DMS53 treated with DMSO at 0.1 percent for 48 hours (cell line): ENCODE results near the gene ANO6.

Experiments
- DNase-seq: peaks from one replicate; lab custom pipeline; 2025; ENCODE audit not compliant: unreplicated experiment; lab: John Stamatoyannopoulos, UW

ANO6 gene

DNA sequence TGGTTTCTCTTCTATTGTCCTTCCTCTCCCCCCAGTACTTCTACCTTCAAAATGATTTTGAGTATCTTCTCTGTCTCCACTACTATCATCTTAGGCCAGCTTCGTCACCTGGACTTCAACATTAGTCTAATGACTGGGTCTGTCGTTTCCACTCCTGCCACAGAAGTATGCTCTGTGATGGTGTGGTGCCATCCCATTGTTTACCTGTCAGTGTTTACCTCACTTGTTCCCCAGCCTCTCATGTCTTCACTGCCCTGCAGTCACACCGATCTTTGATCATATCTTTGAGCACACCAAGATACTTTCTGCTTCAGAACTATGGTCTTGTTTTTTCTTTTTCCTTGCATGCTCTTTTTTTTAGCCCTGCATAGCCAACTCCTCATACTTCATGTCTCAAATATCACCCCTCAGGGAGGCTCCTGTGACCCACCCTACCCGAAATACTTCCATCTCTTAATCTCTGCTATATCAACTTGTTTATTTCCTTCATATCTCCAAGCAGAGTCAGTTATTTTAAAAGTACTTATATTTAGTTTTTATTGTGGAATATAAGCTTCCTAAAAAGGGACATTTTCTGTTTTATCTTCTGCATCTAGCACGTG is 60.4 kb downstream of the ANO6 start:
- DNase-seq, result no peak

DNA sequence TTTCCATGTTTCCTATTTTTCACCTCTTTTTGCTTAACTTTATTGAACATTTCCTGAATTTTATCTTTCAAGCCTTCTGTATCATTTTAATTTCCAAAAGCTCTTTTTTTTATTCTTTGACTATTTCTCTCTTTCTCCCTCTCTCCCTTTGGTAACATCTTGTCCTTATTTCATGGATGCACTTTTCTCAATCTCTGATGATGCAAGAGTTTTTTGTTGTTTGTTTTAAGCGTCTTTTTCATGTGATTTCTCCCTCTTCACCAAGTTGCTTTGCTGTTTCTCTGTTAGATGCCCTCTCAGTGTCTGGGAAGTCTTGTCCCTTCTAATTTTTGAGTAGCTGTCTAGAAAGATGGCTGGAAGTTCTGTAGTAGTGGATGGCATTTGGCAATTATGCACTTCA is 62.6 kb downstream of the ANO6 start:
- no peak for DNase-seq

DNA sequence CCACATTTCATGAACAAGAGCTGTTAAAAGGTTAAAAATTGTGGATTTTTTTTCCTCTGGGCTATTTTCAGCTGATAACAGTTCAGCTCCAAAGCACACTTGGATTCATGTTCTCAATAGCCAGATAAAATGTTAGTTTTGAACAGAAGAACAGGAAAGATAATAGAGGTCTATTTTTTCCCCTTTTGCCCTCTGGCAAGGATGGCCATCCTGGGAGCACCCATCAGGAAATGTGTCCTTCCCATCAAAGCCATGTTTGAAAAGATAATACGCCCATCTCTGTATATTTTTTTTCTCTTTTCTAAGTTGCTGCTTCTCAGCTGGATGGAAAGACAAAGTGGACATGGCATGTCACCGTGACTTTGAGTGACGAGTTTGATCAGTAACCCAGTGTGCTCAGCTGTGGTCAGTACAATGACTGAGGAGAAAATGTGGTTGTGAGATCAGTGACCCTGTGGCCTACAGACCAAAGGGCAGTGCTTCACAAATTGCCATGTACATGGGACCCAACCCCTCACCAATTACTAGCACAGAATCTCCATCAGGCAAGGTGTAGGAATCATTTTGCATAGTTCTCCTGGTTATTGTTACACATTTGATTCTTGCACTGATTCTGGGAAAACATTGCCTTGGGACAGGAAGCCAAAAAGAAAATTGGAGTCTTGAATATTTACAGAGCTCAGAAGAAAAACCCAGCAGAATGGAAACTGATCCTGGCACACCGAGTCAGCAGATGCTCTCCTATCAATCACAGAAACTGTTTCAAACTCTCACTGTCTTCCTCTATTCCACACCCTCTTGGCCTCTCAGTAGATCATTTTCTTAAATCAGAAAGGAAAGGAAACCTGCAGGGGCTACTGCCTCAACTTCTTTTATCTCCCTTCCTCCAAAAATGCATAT is 64.3 kb downstream of the ANO6 start:
- DNase-seq, result no peak

DNA sequence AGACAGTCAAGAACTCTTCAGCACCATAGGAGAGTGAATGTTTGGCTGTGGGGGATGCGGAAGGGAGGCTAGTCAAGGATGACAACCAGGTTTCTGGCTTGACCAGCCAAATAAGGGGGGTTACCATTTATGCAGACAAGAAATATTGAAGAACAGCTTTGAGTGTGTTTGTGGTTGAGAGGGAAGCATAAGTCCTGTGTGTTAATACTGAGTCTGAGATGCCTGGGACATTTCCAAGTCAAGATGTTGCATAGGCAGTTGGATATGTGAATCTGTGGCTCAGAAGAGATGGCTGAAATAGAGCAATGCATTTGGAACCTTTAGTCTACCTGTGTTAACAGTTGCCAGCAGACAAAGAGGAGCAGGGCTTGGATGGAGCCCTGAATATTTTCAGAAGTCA is 66.1 kb downstream of the ANO6 start:
- DNase-seq, result no peak

DNA sequence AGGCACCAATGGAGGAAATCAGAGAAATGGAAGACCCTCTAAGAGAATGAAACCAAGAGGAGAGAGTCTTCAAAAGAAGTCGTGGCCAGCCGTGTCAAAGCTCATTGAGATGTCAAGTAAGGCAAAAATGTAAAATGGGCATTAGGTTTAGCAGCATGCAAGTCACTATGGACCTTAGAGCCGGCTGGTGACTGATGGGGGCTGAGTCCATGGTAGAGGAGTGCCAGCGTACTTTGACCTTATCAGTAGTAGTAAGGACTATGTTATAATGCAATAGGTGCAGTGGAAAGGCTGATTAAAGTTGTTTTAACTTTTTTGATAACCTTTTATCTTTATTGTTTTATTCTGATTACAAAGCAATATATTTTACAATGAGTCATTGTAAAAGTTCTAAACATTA is 66.5 kb downstream of the ANO6 start:
- DNase-seq, result no peak

DNA sequence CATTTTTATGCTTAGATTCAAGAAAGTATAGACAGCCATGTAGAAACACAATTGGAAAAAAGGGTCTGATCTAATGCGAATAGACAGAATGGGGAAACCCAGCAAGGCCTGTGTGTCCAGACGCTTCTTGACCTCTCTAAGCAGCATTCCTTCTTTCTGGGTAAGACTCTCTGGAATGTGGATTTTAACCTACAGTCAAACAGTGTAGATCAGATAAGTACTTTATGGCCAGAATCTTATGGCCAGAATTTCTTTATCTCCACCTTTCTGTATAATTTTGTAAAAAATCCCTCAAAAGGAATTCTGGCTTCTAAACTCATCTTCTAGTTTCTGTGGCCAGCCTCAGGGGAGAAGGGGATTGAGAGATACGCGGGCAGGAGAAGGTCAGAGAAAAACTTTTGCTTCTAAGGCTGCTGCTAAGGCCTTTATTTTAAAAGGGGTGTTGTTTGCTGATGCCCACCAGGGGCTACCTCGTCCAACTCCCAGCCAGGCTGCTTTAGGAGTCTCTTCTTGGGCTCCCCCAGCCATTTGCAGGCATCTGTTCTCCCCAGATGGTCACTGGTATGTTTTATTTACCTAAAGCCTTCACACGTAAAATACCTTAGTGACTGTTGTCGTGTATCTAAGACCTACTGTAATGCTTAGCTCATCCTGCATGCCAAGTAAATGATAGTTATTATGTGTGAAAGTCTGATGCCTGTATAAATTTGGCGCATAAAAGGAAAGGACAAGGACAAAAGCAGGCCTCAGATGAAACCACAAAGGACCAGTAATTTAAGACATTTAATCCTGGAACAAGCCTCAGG is 68.4 kb downstream of the ANO6 start:
- no peak for DNase-seq

DNA sequence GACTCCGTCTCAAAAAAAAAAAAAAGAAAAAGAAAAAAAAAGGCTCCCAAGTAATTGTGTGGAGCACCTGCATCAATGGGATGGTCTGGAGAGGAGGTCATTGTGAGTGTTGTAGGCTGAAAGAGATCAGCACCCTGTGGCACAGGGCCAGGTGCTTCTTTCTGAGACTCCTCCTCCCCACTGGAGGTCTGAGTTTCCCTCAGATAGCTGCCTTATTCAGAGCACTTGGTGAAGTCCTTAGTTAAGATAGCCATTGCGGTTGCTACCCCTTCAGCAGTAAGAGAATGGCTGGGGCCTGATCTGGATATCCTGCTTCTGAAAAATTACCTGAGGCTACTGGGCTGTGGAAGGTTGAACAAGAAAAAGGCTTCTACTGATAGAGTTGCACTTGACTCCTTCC is 69.8 kb downstream of the ANO6 start:
- no peak for DNase-seq

DNA sequence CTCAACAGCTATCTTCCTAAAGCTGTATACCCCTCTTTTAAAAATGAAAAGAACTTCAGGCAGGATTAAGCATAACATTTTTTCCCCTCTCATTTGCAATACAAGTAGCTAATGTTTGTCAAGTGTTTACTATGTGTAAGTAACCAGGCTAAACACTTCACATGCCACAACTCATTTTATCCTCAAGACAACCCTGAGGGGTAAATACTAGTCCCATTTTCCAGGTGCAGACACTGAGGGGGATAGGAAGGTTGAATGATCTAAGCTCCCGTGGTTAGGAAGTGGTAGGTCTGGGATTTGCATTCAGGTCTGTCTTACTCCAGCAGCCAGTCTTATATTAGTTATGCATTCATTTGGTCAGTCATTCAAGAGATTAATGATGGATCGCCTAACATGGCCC is 70.7 kb downstream of the ANO6 start:
- no peak for DNase-seq

DNA sequence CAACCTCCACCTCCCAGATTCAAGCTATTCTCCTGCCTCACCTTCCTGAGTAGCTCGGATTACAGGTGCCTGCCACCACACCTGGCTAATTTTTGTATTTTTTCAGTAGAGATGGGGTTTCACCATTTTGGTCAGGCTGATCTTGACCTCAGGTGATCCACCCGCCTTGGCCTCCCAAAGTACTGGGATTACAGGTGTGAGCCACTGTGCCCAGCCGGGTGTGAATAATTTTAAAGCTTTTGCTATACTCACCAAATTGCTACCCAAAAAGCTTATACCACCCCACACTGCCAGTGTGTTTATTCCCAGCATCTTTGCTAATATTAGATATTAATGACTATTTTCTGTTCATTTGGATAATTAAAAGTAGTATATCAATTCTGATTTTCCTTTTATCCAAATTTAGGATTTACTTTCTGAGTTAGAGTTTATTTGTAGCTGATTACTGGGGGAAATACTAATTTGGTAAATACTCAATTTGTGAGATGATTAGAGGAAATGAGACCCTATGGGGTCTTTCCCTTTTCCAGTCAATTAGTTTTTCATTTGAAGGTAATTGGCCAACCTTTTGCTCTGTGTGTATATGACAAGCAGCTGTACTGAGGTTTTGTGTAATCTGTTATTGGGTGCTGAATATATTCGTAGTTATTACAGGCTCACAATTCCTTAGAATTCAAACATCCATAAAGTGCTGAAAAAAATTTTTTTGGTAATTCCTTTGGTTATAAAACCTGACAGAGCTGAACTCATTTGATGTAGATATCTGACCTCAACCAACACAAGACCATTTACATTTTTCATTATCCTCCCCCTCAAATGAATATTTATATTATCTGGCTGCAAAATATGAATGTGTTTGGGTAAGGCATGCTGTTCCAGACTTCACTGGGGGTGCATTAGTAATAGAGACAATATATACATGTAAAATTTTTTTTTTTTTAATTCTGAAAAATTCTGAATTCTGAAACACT is 73.6 kb downstream of the ANO6 start:
- DNase-seq, result no peak

DNA sequence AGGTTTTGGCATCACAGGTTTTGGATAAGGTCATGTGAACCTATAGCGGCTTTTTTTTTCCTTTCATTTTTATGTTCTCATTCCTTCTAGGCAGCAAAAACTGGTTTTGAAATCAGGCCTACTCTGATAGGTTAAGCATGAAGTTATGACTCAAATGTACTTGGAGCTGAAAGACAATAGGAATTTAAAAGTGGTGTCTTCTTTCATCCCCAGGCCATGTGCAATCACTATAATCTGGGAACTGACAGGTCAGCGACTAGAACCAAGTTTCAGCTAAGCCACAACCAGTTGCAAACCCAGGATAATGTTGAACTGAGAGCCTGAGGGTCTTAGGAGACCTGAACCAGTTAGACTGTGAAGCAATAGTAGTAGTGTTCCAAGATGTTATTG is 74.3 kb downstream of the ANO6 start:
- DNase-seq, result no peak

DNA sequence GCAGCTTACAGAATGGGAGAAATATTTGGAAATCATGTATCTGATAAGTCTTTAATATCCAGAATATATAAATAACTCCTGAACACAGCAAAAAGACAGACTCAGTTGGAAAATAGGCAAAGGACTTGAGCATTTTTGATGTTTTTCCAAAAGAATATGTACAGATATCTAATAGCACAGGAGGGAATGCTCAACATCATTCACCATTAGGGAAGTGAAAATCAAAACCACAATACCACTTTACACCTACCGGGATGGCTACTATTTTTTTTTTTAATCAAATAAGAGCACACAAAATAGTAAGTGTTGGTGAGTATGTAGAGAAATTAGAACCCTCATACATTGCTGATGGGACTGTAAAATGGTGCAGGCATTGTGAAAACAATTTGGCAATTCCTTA is 75.6 kb downstream of the ANO6 start:
- DNase-seq, result no peak

DNA sequence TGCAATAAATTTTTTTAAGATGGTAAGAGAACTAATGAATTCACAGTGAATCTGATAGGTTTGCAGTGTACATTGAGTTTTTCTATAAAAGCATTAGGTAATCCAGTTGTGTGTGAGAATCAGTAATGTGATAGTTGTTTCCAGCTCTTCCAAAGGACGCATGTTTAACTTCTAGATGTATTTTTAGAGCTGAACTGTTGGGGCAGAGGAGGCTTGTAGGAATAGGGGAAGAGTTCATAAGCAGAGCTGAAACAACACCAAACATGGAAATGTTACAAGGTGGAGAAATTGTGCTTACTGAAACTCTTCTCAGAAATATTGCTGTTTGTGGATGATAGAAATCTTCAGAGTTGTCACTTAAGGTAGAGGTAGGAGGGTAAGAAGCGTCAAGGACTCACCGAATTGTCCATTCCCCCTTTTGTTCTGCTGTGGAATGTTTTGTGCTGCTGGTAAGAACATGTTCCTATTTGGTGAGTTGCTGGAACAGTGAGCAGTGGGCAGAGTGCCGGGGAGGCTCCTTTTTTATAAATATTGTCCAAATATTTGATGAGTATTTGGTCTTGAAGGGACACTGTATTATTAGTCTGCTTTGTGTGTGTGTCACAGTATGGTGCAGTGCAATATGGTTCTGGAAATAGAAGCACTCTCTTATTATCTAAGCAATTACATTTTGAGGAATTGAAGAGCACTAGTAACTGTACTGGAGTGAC is 76.7 kb downstream of the ANO6 start:
- DNase-seq, result no peak

DNA sequence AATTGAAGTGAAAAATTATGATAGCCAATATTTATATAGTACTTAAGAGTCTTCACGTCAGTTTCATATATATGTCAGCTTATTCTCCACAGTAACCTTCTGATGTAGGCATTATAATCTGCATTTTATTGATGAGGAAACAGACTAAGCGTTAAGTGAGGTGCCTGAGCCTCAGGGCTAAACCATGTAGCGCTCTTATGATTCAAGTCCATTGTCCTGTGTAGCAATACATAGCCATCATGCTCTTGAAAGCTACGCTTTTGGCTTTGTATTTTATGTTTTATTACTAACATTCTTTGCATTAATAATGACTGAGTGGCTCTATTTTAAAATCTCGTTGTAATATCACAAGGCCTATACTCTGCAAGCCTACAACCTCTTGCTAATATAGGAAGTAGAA is 79.0 kb downstream of the ANO6 start:
- DNase-seq, result no peak

DNA sequence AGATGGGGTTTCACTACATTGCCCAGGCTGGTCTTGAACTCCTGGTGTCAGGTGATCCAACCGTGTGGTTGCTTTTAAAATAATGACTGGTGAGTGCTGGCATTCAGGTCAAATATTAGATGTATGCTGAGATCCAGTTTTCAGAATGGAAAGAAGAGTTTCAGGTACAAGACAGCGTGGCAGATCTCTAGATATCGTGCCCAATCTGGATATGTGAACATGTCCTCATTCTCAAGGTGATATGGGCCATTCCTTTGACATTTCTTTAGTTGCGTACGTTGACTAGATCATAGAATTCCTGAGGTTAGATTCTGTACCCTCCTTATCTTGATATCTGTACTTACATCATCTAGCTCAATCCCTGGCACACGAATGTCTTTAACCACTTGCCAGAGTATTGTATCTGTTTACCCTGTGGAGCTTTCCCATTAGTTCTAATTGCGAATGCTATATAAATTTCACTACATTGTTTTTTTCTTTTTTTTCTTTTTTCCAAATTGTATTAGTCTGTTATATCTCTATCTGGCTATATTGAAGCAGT is 80.2 kb downstream of the ANO6 start:
- DNase-seq, result no peak

DNA sequence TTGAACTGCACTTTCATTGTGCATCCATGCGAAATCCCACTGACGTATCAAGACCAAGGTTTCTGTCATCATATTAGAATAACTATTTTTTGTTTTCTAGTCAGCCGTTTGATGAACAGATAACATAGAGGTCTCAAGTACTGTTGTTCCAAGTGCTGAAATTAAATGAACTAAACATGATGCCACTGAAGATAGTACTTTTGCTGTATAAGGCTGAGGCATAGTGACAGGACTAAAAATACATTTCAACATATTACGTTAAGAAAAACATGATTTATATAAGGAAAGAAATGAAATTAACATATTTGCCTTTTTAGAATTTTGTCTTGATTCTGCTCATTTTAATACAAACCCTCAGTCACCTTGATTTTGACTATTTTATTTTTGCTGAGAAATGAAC is 82.2 kb downstream of the ANO6 start:
- DNase-seq, result no peak

DNA sequence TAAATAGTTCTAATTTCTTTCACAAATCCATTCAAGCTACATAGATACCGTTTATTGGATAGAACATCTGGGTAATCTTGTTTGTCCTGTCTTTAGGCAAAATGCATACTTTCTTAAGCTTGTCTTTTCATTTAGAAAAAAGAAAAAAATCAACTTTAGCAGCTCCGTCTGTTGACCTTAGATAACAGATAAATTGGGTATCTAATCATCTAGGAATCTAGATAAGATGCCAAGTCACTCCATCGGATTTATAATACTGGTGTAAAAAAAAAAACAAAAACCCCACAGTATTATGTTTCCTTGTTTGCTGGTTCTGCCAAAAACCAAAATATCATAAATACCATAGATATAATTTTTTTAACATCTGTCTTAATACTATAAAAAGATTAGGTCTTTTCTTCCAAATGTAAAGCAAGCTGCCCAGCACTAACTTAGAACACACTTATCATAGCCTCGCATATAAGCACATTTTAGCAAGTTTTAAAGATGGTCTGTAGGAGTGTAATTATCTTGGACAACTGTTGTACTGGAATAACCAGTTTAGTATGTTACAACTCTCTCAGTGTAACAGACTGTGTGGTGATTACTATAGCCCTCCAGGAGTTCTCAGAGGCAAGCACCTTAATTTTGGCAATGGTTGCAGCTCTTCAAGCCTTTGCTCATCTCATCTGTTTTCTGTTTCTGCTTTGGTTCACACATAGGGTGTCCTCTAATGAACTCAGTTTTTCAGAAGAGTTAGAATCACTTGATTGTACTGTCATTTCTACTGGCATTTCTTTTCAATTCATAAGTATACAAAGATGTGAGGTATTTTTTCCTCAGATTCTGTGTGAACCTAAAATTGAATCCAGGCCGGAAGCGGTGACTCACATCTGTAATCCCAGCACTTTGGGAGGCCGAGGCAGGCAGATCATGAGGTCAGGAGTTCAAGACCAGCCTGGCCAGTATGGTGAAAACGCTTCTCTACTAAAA is 83.1 kb downstream of the ANO6 start:
- DNase-seq, result peak; percentile 42

DNA sequence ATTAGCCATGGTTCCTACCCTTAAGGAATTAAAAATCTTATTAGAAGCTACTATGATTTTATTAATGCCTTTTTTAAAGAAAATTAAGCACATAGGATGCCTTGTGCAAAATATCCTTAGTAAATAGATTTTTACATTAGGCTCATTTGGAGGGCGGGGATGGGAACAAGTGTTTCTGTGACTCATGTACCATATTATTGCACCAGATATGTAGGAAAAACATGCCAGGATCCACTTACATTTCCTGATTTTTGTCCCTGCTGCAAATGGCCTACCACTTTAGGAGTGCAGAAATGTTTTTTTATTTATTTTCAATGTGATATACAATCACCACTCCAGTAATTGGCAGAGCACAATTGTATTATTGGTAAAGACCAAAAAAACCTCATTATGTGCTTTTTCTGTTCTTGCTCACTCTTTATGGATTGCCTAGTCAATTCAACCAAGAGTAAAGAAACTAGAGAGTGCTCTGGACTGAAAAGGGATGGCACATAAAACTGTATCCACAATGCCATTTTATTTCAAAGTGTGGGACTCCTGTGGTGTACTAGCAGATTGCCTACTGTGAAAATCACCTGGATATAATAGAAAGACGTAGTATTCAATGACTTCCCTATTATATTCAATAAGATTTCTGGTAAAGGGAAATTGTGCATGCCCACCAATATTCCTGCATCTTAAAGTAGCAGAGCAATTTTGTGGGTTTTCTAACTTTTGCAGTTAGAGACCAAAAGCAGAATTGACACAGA is 86.9 kb downstream of the ANO6 start:
- no peak for DNase-seq

DNA sequence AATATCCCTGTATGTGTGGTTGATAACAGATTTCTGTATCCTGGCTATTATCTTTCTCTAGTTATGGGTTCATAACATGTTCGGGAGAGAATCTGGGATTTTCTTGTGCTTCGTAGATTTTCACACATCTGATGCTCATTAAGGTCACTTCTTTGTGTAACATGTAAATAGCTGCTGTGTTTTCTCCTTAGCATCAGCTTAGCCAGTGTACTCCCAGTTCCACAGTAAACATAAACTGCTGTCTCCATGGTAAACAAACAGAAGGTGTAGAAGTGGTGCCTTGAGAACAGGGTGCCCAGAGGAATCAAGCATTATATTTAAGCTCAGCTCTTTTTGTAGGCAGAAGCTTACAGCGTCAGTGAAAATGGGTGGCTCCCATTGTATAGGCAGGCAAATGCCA is 88.0 kb downstream of the ANO6 start:
- DNase-seq, result no peak
